ENCODE results near the gene SYT15B.
"Not testable (repeated sequence)": the region's sequence is repeated elsewhere in the genome, so short reads cannot be mapped to it uniquely, and the experiment has no call there.

The SYT15B gene

DNA sequence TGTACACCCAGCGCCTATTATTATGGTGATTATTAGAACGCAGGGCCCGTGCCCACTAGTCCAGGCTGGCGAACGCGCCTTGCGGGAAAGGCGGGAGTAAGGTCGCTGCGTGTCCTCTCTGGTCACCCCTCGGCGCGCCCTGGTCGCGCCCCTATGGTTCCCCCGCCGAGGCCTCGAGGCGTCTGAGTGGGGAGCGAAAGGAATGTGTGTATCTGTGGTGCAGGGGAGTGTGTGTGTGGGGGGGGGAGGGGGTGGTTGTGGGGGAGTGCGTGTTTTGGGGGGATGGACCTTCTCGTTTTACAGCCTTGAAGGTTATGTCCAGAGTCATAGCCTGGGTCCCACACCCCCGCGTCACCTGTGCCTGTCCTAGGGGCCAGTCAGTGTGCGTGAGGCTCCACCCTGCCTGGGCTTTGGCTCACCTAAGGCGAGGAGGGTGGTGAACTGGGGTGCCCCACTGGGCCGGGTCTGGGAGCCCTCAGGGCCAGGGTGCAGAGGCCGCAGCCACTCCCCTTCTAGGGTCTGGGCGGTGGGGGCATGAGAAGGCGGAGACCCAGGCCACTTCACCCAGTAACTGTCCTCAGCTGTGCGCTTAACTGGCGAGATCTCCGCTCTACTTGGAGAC lies at the start of gene SYT15B:
Gene SYT15B (minus strand): TSS at position 39 of the 622 bp plus-strand sequence. CDS start 952 bp downstream, outside the sequence.
- DNase-seq (ENCODE audit: low read depth in 2 of 2), result not testable (repeated sequence)

DNA sequence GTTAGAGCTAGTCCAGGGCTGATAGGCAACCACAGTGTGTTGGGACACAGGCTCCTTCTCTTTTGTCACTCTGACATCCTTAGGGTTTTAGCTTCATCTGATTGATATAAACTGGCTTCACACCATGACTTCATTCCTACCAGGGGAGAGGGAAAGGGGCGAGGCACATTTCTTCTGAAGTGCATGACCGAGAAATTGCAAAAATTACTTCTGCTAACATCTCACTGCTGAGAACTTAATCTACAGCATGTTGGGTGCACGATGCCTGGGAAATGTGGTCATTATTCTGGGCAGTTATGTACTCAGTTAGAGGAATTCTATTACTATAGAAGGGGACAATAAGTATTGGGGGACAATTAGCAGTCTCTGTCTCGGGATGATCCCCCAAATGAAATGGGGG lies 16.2 kb upstream of the SYT15B start:
- not testable (repeated sequence) for DNase-seq (ENCODE audit: low read depth in 2 of 2)

DNA sequence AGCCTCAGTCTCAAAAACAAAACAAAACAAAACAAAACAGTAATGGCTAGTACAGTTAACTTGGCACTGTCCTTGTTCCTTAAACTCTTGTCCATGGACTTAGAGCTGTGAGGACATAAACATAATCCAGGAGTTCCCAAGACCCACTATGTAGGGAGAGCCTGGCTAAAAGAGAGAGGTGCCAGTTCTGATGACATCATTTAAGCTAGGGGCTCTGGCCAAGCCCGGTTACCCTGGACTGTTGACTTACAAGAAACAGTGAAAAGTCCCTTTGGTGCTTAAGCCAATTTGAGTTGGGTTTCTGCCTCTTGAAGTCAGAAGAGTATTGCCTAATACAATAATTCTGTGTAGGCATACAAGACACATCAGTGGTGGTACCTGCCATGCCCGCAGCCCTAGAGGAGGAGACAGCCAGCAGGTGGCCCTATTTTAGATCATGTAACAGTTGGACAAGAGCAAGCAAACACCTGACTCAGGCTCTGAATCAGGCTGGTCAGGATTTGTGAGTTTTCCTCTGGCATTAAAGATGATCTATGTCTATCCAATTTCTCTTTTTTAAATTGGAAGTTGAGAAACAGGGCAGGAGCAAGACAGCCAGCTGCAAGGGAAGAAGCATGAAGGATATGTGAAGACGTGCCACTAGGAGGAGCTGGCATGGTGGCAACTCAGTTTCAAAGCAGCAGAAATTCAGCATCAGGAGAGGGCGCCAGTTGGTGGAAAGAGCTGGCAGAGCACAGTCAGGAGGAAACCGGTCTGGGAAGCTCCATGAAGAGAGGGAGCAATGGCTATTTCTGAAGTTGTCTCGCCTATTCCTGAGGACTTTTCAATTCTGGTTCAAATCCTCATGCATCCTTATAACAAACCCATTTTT lies 12.2 kb upstream of the SYT15B start:
- DNase-seq (ENCODE audit: low read depth in 2 of 2), result not testable (repeated sequence)

DNA sequence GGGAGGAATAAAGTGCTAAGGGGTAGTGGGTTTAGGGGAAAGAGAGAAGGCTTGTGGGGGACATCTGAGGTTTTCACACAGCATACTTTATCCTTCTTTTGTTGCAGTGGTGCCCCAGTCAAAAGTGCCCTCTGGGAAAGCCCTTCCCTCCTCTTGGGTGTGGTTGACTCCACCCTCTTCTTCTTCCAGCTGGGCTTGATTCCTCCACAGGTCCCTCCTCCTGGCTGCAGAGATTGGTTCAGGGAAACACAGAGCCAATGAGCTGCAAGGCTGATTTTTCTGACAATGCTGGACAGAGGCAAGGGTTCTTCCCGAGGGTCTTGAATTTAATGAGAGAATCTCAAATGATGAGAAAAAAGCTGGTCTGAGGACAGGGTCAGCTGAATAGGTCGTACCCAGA lies 7.4 kb upstream of the SYT15B start:
- DNase-seq (ENCODE audit: low read depth in 2 of 2), result not testable (repeated sequence)

DNA sequence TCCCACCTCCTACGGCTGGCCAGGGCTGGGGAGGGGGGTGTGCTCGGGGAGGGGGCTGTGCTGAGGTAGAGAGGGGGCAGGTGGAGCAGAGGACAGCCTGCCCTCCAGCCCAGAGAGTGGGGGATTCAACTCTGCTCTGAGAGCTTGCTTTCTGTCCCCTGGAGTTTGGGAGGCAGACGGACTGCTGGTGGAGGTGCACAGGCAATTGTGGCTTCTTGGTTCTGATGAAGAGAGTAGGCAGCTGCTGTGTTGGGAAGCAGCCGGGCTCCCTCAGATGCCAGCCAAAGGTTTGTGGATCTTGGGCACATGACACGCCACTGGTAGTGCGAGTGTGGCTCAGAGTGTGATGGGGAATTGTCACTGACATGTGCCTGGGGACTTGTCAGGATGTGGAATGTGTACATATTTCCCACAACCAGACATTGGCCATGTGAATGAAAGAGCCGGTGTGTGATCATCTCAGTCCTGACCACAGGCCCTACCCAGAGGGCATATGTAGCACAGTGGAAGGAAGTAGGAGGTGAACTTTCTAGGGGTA lies 5.3 kb upstream of the SYT15B start:
- DNase-seq (ENCODE audit: low read depth in 2 of 2), result not testable (repeated sequence)

DNA sequence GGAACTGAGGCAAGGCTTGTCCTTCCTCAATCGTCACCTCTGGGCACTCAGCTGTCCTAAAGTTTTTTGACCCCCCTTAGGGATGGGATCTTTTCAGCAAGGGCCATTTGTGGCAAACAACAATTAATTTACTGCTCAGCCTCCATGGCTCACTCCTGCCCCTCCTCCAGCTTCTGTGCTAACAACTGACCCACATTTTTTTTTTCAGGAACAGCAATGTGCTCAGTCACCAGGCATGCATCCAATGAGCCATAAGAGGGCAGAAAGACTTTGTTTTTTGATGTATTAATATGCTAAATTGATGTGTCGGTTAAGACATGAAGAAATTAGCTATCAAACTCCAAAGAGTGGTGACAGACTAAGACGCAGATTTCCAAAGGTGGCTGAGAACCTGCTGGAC lies 4.7 kb upstream of the SYT15B start:
- DNase-seq (ENCODE audit: low read depth in 2 of 2), result not testable (repeated sequence)

GRCh38 chr10:47767236-47767635 lies 3.8 kb upstream of the SYT15B start:
- DNase-seq (ENCODE audit: low read depth in 2 of 2), result not testable (repeated sequence)

- DNase-seq (ENCODE audit: low read depth in 2 of 2), result not testable (repeated sequence)
Measured at GRCh38 chr10:47765232-47765631, 1.8 kb upstream of the SYT15B start.

GRCh38 chr10:47762674-47763553 lies 478 bp downstream of the SYT15B start:
- not testable (repeated sequence) for DNase-seq (ENCODE audit: low read depth in 2 of 2)

DNA sequence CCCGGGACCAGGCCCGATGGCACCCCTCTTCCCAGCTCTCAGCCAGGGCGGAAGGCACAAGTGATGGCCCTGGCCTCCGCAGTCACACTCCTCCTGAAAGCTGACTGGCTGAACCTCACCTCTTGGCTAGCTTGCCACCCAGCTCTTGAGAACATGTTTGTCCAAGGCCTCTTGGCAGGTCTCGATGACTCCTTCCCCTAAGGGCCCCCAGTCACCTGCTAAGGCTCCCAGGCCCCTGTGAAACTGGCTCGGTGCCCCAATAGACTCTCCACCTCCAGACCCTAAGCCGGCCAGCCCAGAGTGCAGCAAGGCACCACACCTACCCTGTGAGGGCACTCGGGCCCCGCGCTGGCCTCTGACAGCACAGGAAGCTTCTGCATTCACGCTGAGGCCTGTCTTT lies 4.5 kb downstream of the SYT15B start:
- not testable (repeated sequence) for DNase-seq (ENCODE audit: low read depth in 2 of 2)

GRCh38 chr10:47756169-47756568 lies 7.2 kb downstream of the SYT15B start:
- DNase-seq (ENCODE audit: low read depth in 2 of 2), result not testable (repeated sequence)

DNA sequence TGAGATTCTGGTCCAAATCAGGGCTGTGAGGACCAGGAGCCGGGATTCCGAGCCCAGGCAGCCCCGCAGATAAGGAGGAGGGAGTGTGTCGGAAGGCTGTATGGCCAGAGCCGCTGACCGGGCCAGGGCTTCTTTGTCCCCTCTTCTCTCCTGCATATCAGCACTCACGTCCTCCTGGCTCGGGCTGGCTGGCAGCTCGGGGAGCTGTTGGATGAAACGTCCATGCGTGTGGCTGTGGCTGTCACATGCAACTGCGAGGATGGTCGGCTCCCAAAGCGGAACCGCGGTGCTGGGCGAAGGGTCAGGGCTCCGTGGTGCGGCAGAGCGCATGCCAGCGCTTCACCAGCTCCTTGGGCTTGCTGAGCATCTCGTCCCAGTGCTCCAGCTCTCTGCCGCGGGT lies 9.5 kb downstream of the SYT15B start:
- DNase-seq (ENCODE audit: low read depth in 2 of 2), result not testable (repeated sequence)

DNA sequence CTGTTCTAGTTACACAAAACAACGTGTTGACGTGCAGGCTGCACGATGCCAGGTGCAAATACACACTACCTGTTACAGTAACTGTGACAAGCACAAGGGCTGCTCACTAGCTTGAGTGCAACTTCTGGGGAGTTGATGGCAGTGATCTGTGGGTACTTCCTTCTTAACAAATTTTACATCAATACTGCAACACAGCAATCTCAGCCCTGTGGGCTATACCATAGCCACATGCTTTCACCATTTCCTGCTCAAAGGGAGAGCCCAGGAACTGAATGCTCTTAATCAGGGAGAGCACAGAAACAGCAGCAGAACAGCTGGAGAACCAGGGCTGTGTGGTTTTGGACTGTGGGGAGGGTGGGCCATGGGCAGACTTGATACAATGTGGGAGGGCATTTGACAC lies 10.2 kb downstream of the SYT15B start:
- not testable (repeated sequence) for DNase-seq (ENCODE audit: low read depth in 2 of 2)

DNA sequence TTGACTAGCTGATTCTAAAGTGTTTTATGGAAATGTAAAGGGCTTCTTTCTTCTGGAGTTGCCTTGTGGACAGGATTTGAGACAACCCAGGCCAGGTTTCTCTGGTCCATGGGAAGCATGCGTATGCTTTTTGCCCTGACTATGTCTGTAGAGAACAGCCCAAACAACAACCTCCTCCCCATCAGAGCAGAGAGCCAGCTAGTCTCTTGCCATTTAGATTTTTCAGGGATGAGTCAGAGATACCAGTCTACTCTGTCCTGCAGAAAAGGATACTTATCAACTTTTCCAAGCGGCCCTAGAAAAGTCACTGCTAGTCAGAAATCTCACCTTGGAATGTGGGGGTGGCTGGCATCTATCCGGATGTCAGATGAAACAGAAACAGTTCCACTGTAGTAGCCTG lies 11.6 kb downstream of the SYT15B start:
- not testable (repeated sequence) for DNase-seq (ENCODE audit: low read depth in 2 of 2)

GRCh38 chr10:47750360-47750759 lies 13.0 kb downstream of the SYT15B start:
- DNase-seq (ENCODE audit: low read depth in 2 of 2), result not testable (repeated sequence)

GRCh38 chr10:47746780-47747376 lies 16.5 kb downstream of the SYT15B start:
- not testable (repeated sequence) for DNase-seq (ENCODE audit: low read depth in 2 of 2)

DNA sequence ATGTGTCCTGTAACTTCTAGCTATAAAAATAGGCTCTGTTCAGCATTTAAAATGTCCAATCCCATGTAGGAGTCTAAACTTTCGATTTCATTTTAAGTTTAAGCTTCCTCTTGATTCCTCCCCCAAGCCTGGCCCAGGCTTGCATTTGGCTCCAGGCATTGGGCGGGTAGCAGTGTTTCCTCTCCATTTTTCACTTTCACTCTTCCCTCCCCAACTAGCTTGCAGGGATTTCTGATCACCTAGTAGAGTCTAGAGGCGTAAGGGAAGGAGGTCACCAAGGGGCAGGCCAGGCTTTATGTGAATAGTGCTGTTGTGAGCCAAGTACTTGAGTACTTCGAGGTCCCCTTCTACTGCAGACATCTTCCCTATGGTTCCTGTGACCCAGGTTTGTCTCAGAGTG lies 18.5 kb downstream of the SYT15B start:
- not testable (repeated sequence) for DNase-seq (ENCODE audit: low read depth in 2 of 2)

GRCh38 chr10:47743611-47744550 lies 19.5 kb downstream of the SYT15B start:
- not testable (repeated sequence) for DNase-seq (ENCODE audit: low read depth in 2 of 2)

GRCh38 chr10:47740868-47741267 lies 22.5 kb downstream of the SYT15B start:
- DNase-seq (ENCODE audit: low read depth in 2 of 2), result not testable (repeated sequence)

DNA sequence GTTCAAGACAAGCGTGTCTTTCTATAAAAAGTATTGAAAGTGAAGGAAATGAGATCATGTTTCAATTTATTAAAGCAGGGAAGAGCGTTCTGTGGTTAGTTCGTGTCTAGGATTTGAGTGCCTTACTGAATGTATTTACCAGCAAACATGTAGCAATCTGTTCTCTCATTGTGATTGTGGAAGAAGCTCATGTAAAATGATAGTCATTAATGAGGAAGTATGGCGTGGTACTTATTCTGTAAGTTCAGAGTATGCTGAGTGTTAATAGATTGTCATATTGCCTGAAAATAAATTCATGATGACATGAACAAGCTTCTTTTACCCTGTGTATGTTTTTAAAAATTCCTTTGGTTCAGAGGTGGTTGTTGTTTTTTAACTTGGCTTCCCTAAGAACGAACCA lies 32.5 kb downstream of the SYT15B start:
- not testable (repeated sequence) for DNase-seq (ENCODE audit: low read depth in 2 of 2)

Data from stimulated activated CD4-positive, alpha-beta T cell treated with anti-CD3 and anti-CD28 coated beads, Interleukin-12 subunit alpha, Interleukin-12 subunit beta, amount 100 ng/mL, for 24 hours (primary cell).